Endometrial microvascular endothelial cells (primary cell): ENCODE results near the gene AMHR2. TPM values are rescaled to one million over a fixed set of nuclear protein-coding genes. Genes with fewer than 3 reads are reported as not detected.

Source experiments
- in situ Hi-C: cut with HindIII; loops from 2 replicates; pipeline ENCODE4 v1.10.0; 2017; ENCODE audit warnings: low sequenced_read_pairs, low pct_unique_long_range_greater_than_20kb; ENCODE audit errors: inconsistent ontology term
- total RNA-seq: library from RNA; depleted of rRNA; stranded (reverse); fragments of >200 nt; gene quantifications from one replicate; pipeline ENCODE4 v1.2.3, GENCODE V29; 2015; ENCODE audit errors: inconsistent ontology term

AMHR2 gene
- total RNA-seq, 1 donor from 2014 or later: not detected

DNA sequence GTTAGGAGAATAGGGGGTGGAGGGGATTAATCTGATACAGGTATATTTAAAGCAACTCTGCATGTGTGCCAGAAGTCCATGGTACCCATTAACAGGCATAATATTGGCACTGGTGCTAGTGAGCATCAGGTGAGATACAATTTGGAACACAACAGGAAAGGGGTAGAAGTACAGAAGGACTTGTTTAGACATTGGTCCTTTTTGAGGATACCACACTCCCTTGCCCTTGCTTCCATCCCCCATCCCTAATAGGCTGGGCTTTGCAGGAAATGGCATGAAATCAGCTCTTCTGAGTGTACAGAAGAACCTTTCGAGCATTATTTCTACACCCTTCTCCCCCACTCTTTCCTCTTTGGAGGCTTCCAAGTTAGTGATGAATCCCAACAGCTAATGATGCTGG is 44.6 kb downstream of the AMHR2 start:
- in situ Hi-C loops: no loop called here

DNA sequence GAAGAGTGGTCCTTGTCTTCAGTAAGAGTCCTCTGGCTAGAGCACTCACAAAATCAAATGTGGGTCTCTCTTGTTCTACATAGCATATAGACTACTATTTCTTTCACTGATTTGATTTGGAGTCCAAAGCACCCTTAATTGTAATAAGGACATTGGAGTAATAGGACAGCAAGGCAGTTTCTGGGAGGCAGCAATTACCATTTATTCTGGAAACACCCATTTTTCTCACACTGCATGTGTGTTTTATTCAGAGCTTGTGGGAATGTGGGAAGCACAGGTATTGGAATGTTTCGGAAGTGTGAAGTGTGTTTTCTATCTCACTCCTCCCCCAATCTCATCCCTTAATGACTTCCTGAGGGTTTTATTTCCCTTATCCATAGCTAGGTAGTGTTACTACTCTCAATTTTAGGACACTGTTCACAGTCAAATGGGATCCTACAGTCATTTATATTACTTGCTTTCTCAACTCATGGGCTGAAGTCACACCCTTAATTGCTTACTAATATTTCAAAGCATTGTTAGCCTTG is 48.5 kb downstream of the AMHR2 start:
- in situ Hi-C loops: no loop called here

DNA sequence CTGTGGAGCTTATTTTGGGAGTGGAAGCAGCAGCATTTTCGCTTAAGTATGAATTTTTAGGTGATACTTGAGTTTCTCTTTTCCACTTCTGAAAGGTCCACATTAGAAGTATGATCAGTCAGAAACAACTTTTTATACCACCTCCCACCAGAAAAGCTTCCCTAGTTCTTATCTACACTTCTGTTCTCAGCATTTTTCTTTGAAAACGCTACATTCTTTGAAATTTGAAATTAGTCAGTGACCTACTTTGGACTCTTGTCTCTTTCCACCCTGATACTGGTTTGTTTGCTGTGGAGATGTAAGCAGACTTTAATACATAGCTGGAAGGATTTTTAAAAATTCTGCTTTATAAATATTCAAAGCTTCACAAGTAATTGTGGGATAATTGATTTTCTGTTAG is 50.4 kb downstream of the AMHR2 start:
- in situ Hi-C loops: no loop called here

DNA sequence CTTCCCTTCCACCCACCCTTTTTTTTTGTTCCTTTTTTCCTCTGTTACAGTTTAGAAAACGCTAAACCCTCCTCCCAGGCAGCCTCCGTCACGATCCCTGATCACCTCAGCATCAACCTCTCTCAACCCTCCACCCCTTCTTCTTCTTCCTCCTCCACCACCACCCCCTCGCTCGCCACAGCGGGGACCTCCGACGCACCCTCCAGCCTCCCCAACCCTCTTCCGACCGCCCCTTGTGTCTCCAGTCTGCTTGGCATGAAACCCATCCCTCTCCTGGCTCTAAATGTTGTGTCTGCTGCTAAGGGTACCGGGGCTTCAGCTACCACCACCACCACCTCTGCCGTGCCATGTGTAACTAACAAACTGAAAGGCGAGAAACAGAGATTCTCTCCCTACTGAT is 51.2 kb downstream of the AMHR2 start:
- in situ Hi-C loops: no loop called here

DNA sequence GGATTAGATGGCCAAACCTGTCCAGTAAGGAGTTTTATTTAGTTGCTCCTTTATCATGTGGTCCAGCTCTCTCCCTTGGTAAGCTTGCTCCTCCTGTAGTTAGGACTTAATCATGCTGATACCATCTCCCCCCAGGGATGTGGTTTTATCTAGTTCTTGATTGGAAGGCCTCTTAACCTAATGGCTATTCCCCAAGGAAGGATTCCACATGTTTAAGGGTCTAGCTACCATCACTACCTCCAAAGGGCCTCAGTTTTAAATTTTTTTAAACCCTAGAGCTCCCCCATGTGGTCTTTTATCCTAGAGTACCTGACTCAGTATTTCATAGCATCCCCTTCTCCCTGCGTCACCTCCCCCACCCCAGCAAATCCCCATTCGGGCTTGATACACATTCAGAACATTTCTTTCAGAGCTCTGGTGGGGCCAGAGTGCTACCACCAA is 53.1 kb downstream of the AMHR2 start:
- in situ Hi-C loops: no loop called here

DNA sequence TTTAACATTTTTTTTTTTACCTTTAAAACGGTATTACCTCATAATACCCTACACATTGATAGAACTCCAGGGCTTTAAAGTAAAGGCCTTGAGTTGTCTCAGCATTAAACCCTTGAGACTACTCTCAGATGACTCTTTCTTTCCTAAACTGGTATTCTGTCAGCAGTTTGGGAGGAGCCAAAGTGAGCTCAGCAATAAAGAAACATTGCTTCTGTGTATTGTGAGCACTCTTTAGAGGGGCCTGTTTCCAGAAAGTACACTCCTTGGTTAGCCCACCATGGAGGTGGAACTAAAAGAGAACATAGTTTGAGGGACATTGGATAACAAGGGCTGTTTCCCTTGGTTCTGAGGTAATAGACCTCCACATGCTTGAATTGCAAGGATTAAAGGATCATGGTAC is 55.2 kb downstream of the AMHR2 start:
- in situ Hi-C loops: no loop called here

DNA sequence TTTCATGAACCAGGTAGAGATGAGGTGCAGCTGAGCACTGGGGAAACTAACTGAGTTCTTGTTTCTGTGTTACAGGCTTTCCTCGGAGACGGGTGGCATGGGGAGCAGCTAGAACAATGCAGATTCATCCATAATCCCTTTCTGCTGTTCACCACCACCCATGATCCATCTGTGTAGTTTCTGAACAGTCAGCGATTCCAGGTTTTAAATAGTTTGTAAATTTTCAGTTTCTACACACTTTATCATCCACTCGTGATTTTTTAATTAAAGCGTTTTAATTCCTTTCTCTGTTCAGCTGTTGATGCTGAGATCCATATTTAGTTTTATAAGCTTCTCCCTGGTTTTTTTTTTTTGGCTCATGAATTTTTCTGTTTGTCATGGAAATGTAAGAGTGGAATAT is 55.7 kb downstream of the AMHR2 start:
- in situ Hi-C loops: no loop called here

DNA sequence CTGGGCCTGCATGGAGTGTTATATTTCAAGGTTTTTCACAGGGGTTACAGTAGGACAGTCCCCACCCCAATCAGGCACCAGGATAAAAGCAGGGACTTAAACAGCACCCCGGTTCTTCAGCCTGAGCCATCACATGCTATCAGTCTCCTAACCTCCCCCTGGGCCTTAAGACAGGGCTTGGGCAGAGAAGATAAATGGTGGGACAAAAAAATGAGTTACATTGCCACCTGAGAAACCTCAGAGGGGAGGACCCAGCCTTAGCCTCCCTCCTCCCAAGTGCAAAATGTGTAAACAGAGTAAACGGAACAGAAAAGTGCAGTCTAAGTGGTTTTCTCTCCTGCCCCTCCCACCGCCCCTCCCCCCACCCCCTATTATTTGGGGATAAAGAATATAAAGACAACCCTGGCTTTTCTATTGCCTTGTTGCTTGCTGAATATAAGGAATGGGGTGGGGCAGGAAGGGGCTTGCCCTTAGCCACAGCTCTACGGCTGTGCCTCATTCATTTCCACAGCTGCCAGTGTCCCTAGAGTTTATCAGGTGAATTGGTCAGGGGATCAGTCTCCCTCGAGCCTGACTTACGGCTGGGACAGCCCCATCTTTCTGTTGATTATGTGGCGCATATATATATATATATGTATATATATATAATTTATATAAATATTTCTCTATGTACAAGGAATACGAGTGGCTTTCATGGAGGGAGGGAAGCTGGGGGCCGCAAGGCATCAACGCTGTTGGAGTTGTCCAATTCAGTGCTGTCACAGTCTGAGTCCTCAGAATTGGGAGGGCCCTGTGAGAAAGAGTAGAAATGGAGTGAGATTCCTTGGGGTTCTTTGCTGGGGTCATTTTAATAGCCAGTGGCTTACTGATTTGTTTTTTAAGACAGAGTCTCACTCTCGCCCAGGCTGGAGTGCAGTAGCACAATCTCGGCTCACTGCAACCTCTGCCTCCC is 57.1 kb downstream of the AMHR2 start:
- in situ Hi-C loops: no loop called here

Other genes with a start within 250 kb of the AMHR2 start
- gene ZNF740, start 243.1 kb upstream of the AMHR2 start, total RNA-seq: 5.9 TPM
- 4.6 TPM for gene CSAD, start 242.9 kb upstream of the AMHR2 start, total RNA-seq
- 0.93 TPM for gene ITGB7, start 216.6 kb upstream of the AMHR2 start, total RNA-seq
- gene RARG, start 191.6 kb upstream of the AMHR2 start, total RNA-seq: 23.5 TPM
- gene ESPL1, start 155.6 kb upstream of the AMHR2 start, total RNA-seq: 31.9 TPM
- gene PFDN5, start 128.3 kb upstream of the AMHR2 start, total RNA-seq: 419 TPM
- gene MYG1, start 124.2 kb upstream of the AMHR2 start, total RNA-seq: 55.1 TPM
- 93.8 TPM for gene AAAS, start 102.2 kb upstream of the AMHR2 start, total RNA-seq
- gene SP7, start 87.5 kb upstream of the AMHR2 start, total RNA-seq: not detected
- gene SP1, start 43.7 kb upstream of the AMHR2 start, total RNA-seq: 34.6 TPM
- 91.8 TPM for gene PRR13, start 17.9 kb downstream of the AMHR2 start, total RNA-seq
- gene PCBP2, start 28.2 kb downstream of the AMHR2 start, total RNA-seq: 407 TPM
- 11.8 TPM for gene MAP3K12, start 75.6 kb downstream of the AMHR2 start, total RNA-seq
- 43.3 TPM for gene TARBP2, start 77.4 kb downstream of the AMHR2 start, total RNA-seq
- not detected for gene NPFF, start 83.6 kb downstream of the AMHR2 start, total RNA-seq
- 39.3 TPM for gene ATF7, start 202.5 kb downstream of the AMHR2 start, total RNA-seq